ENCODE results near the gene HOXD3.

GRCh38 chr2:176150584-176151441, 6.3 kb upstream of the HOXD3 start:
- TF ChIP-seq CTCF (IDR thresholded peaks at IDR 0.05) (no peak), MAX (IDR thresholded peaks at IDR 0.05) (no peak), HEYL (CRISPR knock-in tag; IDR thresholded peaks at IDR 0.05) (no peak), REST (IDR thresholded peaks at IDR 0.05) (no peak), POLR2AphosphoS2 (conservative IDR thresholded peaks at IDR 0.05; ENCODE audit: low read length) (no peak), POLR2A (IDR thresholded peaks at IDR 0.05; ENCODE audit: low read length) (no peak), EP300 (IDR thresholded peaks at IDR 0.05) (no peak), BHLHE40 (IDR thresholded peaks at IDR 0.05; ENCODE audit: low read depth, low read length) (no peak), PBX3 (IDR thresholded peaks at IDR 0.05) (no peak), ESRRA (IDR thresholded peaks at IDR 0.05; ENCODE audit: borderline replicate concordance, low read length) (no peak)

Data from A549 (cell line).